Activated CD8-positive, alpha-beta memory T cell treated with anti-CD3 and anti-CD28 coated beads for 1 hour (primary cell): ENCODE results near the gene DFFB.
A peak's percentile ranks its signal among the peaks of the same experiment; 100 is the strongest.

ENCODE experiments used
- DNase-seq, 2 donors: peaks; one replicate each; pipeline ENCODE4 v3.0.0-alpha.2; 2020; ENCODE audit warnings: low read depth in 1 of 2; ENCODE audit errors: extremely low read depth in 1 of 2

The DFFB gene

GRCh38 chr1:3895279-3895950, 38.1 kb downstream of the DFFB start:
- DNase-seq: no peak

DNA sequence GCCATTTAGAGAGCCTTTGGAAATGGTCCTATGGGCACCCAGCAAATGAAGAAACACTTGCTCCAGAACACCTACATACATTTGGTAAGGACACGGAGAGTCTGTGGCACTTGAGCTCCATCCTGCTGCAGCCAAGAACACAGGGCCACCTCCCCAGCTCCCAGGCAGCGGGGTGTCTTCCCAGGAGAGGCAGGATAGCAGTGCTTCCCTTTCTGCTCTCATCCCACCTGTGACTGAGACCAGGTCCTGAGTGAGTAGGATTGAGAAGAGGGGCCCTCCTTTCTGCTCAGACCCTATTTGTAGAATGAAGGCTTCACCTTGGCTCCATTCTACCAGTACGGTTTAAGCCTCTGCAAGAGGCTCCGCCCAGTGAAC, 38.7 kb downstream of the DFFB start:
- no peak for DNase-seq

DNA sequence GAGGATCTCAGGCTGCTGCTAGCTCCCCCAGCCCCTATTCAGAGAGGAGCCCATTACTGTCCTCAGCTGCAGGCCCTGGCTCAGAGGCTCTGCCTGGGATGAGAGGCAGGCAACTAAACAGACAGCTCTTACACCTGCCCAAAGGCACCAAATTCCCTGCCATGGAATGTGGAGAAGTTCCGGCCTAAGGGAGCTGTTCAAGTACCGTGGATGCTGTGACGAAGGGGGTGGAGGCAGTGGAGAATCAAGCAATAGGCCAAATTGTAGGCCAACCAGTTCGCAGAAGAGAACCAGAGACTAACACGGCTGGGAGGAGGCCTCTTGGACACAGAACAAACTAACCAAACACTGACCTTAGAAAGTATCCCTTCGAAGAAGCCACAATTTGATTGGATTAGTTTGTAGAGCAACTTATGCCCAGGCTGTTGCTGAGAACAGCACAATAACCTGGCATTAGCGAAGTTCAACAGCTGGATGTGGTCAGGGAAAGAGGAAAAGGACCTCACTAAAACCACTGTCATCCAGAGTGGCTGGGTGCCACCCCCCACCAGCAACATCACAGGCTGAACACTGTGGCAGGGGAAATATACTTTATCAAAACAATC, 39.2 kb downstream of the DFFB start:
- DNase-seq: no peak

DNA sequence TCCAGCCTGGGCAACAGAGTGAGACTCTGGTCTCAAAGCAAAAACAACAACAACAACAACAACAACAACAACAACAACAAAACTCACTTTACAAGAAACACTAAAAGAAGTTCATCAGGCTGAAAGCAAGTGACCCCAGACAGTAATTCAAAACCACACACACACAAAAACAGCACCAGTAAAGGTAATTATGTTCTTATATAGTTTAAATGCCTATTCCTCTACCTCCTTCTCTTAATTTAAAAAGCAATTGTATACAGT, 41.1 kb downstream of the DFFB start:
- no peak for DNase-seq

- DNase-seq: no peak
These were observed 41.9 kb downstream of the DFFB start for GRCh38 chr1:3898994-3899753.

- no peak for DNase-seq
These were observed 42.5 kb downstream of the DFFB start for GRCh38 chr1:3899754-3900149.

- peak; percentile 86 to 94 for DNase-seq
These were observed 43.1 kb downstream of the DFFB start, which contains the start of gene C1orf174 for GRCh38 chr1:3900150-3900968. Gene C1orf174 (minus strand): TSS chr1:3900272. CDS start chr1:3900186, 86 bp downstream.

DNA sequence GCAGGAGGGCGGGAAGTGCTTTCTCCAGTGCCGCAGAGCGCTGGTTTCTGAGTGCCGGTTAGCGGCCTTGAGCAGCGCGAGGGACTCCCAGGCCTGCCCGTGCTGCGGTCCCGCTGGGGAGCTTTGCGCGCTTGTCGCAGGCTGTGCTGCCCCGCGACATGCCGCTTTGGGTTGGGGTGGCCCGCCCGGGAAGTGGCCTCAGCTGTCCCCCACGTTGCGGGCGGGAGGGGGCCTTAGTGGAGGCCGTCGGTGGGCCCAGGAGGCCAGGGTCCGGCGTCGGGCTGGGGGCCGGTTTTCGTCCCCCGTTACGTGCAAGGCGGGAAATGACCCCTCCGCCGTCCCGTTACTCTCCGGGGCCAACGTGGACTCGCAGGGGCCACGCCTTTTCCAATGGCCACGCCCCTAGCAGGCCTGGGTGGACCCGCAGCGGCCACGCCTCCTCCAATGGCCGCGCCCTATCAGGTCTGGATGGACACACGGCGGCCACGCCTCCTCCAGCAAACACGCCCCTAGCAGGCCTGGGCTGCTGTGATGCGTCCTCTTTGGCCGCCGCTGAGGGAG, 43.8 kb downstream of the DFFB start:
- DNase-seq: peak; percentile 40 to 64

DNA sequence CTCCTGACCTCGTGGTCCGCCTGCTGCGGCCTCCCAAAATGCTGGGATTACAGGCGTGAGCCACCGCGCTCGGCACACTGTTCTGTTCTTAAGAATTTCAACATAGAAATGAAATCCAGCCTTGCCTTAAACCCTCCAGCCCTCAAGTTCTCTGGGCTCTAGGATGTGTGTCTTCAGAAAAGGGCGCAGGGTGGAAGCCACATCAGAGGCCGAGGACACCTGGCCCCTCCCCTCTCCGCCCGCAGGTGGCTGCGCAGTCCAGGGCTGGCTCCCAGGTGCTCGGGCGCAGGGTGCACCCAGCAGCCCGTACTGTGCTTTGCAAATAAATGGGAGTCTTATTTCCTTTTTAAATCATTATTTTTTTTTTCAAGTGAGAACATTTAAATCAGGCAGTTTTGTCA, 44.8 kb downstream of the DFFB start:
- DNase-seq: no peak

DNA sequence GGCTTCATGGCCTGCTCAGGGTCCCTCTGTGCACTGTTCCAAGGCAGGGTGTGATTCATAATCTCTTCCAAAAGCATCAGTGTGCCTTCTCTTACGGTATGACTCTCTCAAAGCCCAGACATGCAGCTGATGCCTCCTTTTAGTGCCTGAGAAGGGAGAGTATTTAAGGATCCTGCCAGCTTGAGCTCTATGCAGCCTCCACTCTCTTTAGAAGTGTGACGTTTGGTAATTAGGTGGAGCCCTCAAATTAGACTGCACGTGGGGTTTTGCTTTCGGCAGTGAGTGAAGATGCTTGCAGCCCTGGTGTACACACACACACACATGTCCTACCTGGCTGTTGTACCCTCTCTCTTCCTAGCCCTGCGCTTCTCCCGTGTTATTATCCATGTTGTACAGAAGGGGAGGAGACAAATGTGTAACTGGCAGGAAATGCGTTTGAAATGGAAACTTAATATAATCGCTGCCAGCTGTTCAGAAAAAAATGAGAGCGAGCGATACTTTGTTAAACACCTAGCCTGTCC, 45.4 kb downstream of the DFFB start:
- DNase-seq: no peak

DNA sequence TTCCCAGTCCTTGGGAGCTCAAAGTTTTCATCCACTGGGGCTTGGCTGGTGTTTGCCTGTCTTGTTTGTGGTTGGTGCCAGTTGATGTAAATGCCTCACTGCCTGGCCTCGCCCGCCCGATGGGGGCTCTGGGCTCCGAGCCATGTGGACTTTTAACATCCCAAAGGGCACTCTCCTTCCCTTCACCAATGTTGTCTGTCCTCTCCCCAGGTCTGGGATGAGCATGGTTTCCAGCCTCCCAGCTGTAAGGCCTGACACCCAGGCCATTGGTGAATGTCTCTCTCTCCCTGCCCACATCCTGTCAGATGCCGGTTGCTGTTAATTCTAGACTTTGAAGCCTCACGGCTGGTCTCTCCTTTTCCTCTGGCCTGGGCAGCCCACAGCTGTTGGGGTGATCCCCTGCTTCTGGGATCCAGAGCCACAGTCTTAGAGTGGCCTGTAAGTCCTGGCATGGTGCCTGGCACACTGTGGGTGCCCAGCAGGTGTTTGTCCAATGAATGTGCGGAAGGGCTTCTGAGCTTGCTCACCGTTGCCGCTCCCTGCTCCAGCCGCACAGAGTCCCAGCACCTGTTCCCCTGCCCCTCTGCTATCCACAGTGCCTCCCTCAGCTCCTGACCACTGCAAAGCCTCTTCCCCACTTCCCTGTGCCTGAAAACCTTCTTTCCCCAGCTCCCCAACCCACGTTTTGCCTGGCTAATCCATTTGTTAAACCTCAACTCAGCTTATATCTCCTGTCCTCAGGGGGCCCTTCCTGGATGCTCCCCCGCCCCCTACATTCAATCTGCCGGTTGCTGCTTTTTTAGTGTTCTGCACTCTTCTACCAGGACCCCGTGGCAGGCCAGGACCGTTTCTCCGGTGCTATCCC, 46.1 kb downstream of the DFFB start:
- no peak for DNase-seq

DNA sequence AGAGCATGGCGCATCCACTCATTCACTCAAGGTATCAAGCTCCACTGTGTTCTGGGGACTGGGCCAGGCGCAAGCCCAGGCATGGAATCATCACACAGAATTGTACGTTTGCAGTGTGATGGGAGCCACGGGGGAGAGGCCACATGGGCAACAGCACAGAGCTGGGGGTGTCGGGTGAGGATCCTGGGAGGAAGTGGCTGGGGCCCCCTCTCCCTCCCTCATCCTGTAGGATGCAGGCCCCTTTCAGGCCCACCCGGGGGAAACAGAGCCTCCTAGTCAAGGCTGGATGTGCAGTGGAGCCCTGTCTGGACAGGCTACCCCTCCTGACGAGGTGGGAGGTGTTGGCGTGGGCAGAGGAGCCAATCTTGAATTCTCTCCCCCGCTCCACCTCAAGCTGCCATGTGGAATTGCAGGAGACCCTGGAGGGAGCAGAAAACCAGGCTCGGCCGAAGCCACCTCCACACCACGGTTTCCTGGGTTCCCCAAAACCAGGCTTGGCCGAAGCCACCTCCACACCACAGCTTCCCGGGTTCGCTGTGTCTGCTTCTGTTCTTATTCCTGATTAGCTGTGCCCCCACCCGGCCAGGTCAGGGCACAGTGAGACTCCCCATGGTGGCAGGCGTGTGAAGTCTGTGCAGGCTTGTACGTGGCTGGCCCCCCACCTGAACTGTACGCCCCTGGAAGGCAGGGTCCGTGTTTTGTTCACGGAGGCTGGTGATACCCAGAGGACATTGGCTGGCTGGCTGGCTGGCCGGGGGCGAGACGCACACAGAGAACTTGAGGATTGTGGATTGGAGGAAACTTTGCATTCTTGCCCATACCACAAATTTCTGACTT, 46.9 kb downstream of the DFFB start:
- DNase-seq: no peak

- no peak for DNase-seq
These were observed 47.5 kb downstream of the DFFB start for GRCh38 chr1:3904843-3905185.

DNA sequence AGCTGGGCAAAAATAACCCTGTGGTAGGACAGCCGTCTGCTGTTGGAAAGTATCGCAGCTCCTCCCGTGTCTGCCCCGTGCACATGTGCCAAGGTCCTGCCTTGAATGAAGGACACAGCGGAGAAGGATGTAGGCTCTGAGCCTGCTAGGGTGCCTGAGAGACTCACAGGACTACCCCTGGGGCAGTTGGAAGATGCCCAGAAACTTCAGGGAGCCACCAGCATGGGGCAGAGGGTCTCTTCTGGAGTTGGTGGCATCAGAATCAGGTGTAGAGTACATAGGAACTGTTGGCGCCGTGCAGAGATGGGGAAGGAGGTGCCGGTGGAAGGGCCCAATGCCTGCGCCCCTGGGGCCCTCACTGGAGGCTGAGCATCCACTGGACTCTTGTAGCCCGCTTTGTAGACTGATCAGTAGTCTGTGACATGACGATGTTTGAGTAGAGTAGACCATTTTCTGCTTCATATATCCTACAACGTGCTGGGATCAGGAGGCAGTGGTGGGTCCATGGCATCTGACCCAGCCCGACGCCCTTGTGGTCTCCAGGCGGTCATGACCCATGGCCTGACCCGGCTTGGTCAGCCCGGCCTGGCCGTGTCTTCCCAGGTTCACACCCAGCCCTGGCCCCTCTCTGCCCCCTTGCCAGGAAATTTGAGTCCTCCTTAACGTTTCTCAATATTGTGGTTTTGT, 48.1 kb downstream of the DFFB start:
- no peak for DNase-seq

GRCh38 chr1:3905953-3906671, 48.8 kb downstream of the DFFB start:
- DNase-seq: no peak

GRCh38 chr1:3906672-3907020, 49.4 kb downstream of the DFFB start:
- DNase-seq: no peak

GRCh38 chr1:3907031-3907534, 49.8 kb downstream of the DFFB start:
- DNase-seq: no peak

DNA sequence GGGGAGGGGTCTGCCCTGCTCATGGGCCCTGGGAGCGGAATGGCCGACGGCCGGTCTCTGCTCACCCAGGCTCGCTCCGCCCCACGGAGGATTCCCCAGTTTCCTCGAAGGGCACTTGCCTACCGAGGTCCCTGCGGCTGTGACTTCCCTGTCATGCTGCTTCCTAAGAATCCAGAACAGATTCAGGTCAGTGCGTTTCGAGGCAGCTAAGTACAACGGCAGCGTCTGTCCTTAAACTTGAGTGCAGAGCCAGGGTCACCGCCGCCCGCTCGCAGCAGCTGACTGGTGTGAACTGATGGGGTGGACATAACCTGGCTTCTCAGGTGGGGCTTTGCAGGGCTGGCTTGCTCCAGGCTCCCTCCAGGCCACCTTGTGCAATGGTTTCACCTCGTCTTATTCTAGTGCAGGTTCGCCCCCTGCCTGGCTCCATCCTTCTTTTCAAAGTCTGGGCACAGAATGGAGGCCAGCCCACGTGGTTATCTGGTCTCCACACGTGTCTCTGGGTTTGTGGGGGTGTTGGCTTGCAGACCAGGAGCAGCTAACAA, 50.4 kb downstream of the DFFB start:
- no peak for DNase-seq
